ENCODE results near the gene SLC35F4.

GRCh38 chr14:57753821-57754220 lies 112.1 kb downstream of the SLC35F4 start:
- TF ChIP-seq, protein P1, sequence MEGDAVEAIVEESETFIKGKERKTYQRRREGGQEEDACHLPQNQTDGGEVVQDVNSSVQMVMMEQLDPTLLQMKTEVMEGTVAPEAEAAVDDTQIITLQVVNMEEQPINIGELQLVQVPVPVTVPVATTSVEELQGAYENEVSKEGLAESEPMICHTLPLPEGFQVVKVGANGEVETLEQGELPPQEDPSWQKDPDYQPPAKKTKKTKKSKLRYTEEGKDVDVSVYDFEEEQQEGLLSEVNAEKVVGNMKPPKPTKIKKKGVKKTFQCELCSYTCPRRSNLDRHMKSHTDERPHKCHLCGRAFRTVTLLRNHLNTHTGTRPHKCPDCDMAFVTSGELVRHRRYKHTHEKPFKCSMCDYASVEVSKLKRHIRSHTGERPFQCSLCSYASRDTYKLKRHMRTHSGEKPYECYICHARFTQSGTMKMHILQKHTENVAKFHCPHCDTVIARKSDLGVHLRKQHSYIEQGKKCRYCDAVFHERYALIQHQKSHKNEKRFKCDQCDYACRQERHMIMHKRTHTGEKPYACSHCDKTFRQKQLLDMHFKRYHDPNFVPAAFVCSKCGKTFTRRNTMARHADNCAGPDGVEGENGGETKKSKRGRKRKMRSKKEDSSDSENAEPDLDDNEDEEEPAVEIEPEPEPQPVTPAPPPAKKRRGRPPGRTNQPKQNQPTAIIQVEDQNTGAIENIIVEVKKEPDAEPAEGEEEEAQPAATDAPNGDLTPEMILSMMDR (IDR thresholded peaks at IDR 0.05) = no peak
- no peak for TF ChIP-seq EP300 (IDR thresholded peaks at IDR 0.05)
